K562 (cell line): ENCODE data around the gene KRTAP10-11. TPM values are rescaled to one million over a fixed set of nuclear protein-coding genes. Genes with fewer than 3 reads are reported as not detected.

Source experiments
- ATAC-seq: fragments of 200-7000 bp; cut with Tn5 transposase; 3 replicates; pipeline ENCODE4 v1.9.1; 2020; ENCODE audit warnings: moderate library complexity
- BruUV-seq: library from RNA; stranded (reverse); fragments of 400-500 nt; replicated peaks from 2 replicates; lab custom pipeline; 2021; lab: Mats Ljungman, UMichigan
- CTCF ChIA-PET: fragments of 300-600 bp; formaldehyde crosslinking; extraction: SDS; loops from one replicate; lab custom pipeline; 2021; ENCODE audit warnings: low intra/inter-chr PET ratio; lab: Yijun Ruan, JAX
- POLR2A ChIA-PET: fragments of 300-600, 350-650 bp; sonication (Branson Sonifier 250); formaldehyde crosslinking; extraction: SDS; loops from one replicate; lab custom pipeline; 2021; ENCODE audit warnings: antibody characterized with exemption, inconsistent platforms; lab: Yijun Ruan, JAX
- DNase-seq, 4 experiments: peaks; one replicate each; pipeline versions ENCODE4 v3.0.0 to v3.0.0-alpha.2; 2011 to 2018; ENCODE audit warnings: low spot score in 3 of 4, mixed read lengths in 3 of 4; ENCODE audit errors: extremely low read depth in 1 of 4
- FAIRE-seq: peaks from 2 replicates; lab custom pipeline; 2011; peaks lifted over from hg19 to GRCh38; lab: Jason Lieb, UNC
- H2AFZ ChIP-seq: 2 replicates; pipeline ENCODE4 v1.6.0; 2011; ENCODE audit warnings: low read depth, low read length, control low read depth, inconsistent platforms
- H3K27ac ChIP-seq: fragments of 200-600 bp; 3 replicates; pipeline ENCODE4 v1.8.0; 2011; ENCODE audit warnings: low read depth, mild to moderate bottlenecking, control low read depth, inconsistent platforms, low read length, moderate library complexity, mixed read lengths; ENCODE audit errors: extremely low read depth
- H3K27me3 ChIP-seq, 2 experiments: fragments of 300-600 bp in 1 of 2; 2 replicates in 1 of 2; 3 replicates in 1 of 2; pipeline versions ENCODE4 v1.6.0 to v1.8.0; 2011; ENCODE audit warnings: inconsistent platforms in 2 of 2, low read length in 2 of 2, mild to moderate bottlenecking in 1 of 2, mixed read lengths in 1 of 2, moderate library complexity in 1 of 2; ENCODE audit not compliant: control insufficient read depth in 2 of 2, insufficient read depth in 2 of 2
- H3K36me3 ChIP-seq: fragments of 300-600 bp; 3 replicates; pipeline ENCODE4 v1.8.0; 2011; ENCODE audit warnings: mild to moderate bottlenecking, low read length, inconsistent platforms; ENCODE audit not compliant: control insufficient read depth, insufficient read depth
- H3K4me1 ChIP-seq, 2 experiments: fragments of 200-600 bp in 1 of 2; replicated peaks in 1 of 2; 2 replicates in 1 of 2; 3 replicates in 1 of 2; pipeline versions ENCODE4 v1.5.1 to v1.8.0; 2011; ENCODE audit warnings: inconsistent platforms in 2 of 2, low read length in 2 of 2, mild to moderate bottlenecking in 1 of 2, mixed read lengths in 1 of 2, moderate library complexity in 1 of 2; ENCODE audit not compliant: control insufficient read depth in 2 of 2, insufficient read depth in 2 of 2
- H3K4me2 ChIP-seq: 2 replicates; pipeline ENCODE4 v1.6.1; 2011; ENCODE audit warnings: low read length, control low read depth, inconsistent platforms, mixed read lengths; ENCODE audit not compliant: insufficient read depth
- H3K4me3 ChIP-seq: fragments of 200-600 bp; sonication (generic), shearing (Covaris generic); 2 replicates; pipeline ENCODE4 v1.5.1; 2016; ENCODE audit warnings: control low read depth, inconsistent platforms
- H3K79me2 ChIP-seq: fragments of 200-600 bp; 3 replicates; pipeline ENCODE4 v1.8.0; 2011; ENCODE audit warnings: low read length, inconsistent platforms; ENCODE audit not compliant: control insufficient read depth, insufficient read depth
- H3K9ac ChIP-seq, 2 experiments: 2 replicates each; pipeline versions ENCODE4 v1.6.0 to v1.6.1; 2011; ENCODE audit warnings: low read depth in 2 of 2, low read length in 2 of 2, control low read depth in 1 of 2, inconsistent platforms in 1 of 2, mild to moderate bottlenecking in 1 of 2, mixed read lengths in 1 of 2; ENCODE audit not compliant: insufficient read depth in 1 of 2
- H3K9me1 ChIP-seq: one replicate; pipeline ENCODE4 v1.6.0; 2011; ENCODE audit warnings: inconsistent platforms, mild to moderate bottlenecking, low read length, moderate library complexity; ENCODE audit not compliant: control insufficient read depth, insufficient read depth
- H3K9me3 ChIP-seq: replicated peaks from 2 replicates; pipeline ENCODE4 v1.5.1; 2011; ENCODE audit warnings: low read depth, low read length, inconsistent platforms; ENCODE audit not compliant: control insufficient read depth, insufficient read depth
- H4K20me1 ChIP-seq: replicated peaks from 2 replicates; pipeline ENCODE4 v1.6.1; 2011; ENCODE audit warnings: low read length, inconsistent platforms, mixed read lengths; ENCODE audit not compliant: control insufficient read depth, insufficient read depth
- CBX3 ChIP-seq, 2 experiments: IDR thresholded peaks; 1 replicate in 1 of 2; 2 replicates in 1 of 2; pipeline ENCODE4 v1.6.1; 2012; ENCODE audit warnings: inconsistent platforms in 2 of 2, low read length in 2 of 2, borderline replicate concordance in 1 of 2, control low read depth in 1 of 2
- CBX5 ChIP-seq: IDR thresholded peaks from 2 replicates; pipeline ENCODE4 v1.6.1; 2014; ENCODE audit warnings: low read depth, borderline replicate concordance
- CEBPZ ChIP-seq: fragments of 150-350 bp; IDR thresholded peaks from 2 replicates; pipeline ENCODE4 v1.6.1; 2014; ENCODE audit warnings: low read depth, mild to moderate bottlenecking, low read length, borderline replicate concordance
- CSDE1 ChIP-seq, 2 experiments: fragments of 450-650 bp; IDR thresholded peaks; 2 replicates each; pipeline ENCODE4 v1.6.1; 2016; ENCODE audit warnings: mild to moderate bottlenecking in 1 of 2
- DDX20 ChIP-seq: fragments of 450-650 bp; IDR thresholded peaks from 2 replicates; pipeline ENCODE4 v1.6.1; 2016; ENCODE audit warnings: missing genetic modification characterization, low read depth, mild to moderate bottlenecking, missing compliant biosample characterization, moderate library complexity
- E2F5 ChIP-seq: sonication (generic); formaldehyde crosslinking; IDR thresholded peaks from 2 replicates; pipeline ENCODE4 v1.8.0; 2022; ENCODE audit warnings: mild to moderate bottlenecking, missing genetic modification reagents
- GABPB2 ChIP-seq: fragments of 250-450 bp; sonication (Bioruptor Pico); conservative IDR thresholded peaks from 2 replicates; pipeline ENCODE4 v1.5.1; 2021; ENCODE audit warnings: mild to moderate bottlenecking
- HNRNPL ChIP-seq: fragments of 200-400 bp; formaldehyde crosslinking; IDR thresholded peaks from 2 replicates; pipeline ENCODE4 v1.6.1; 2017; ENCODE audit warnings: low read depth, mild to moderate bottlenecking, low read length
- PPARD ChIP-seq: fragments of 250-450 bp; sonication (Bioruptor Pico); IDR thresholded peaks from 2 replicates; pipeline ENCODE4 v1.8.0; 2022; ENCODE audit warnings: inconsistent platforms, mild to moderate bottlenecking, moderate library complexity
- RBFOX2 ChIP-seq: fragments of 200-400 bp; formaldehyde crosslinking; IDR thresholded peaks from 2 replicates; pipeline ENCODE4 v1.6.1; 2017; ENCODE audit warnings: low read depth, mild to moderate bottlenecking, low read length, moderate library complexity
- SAP30 ChIP-seq: fragments of 200-600 bp; sonication (generic); IDR thresholded peaks from 2 replicates; pipeline ENCODE4 v1.6.1; 2012; ENCODE audit warnings: borderline replicate concordance, low read depth, mild to moderate bottlenecking, moderate library complexity, low read length, control low read depth, inconsistent platforms; ENCODE audit not compliant: insufficient read depth, poor library complexity, severe bottlenecking
- ZNF384 ChIP-seq: IDR thresholded peaks from 2 replicates; pipeline ENCODE4 v1.6.1; 2012; ENCODE audit warnings: low read depth, low read length, improper control_type of control experiment
- WGBS: fragments of 100-300 bp; shearing (Covaris generic); methylation state at CpG from one replicate; pipeline ENCODE4 v1.1.6; 2016; ENCODE audit warnings: low coverage, mixed read lengths; ENCODE audit not compliant: insufficient coverage; ENCODE audit errors: missing lambda C conversion rate; 5-methylcytosine and 5-hydroxymethylcytosine counted together
- in situ Hi-C: fragments of 300-500 bp; cut with MboI; formaldehyde crosslinking; loops from 4 replicates; pipeline ENCODE4 v1.15.0; 2018; ENCODE audit warnings: inconsistent platforms, mixed read lengths
- intact Hi-C: fragments of 100-400 bp; cut with micrococcal nuclease; formaldehyde crosslinking; loops from 2 replicates; pipeline ENCODE4 v1.14.2; 2022
- polyA plus RNA-seq, 8 experiments: library from polyadenylated mRNA; depleted of rRNA in 4 of 8; stranded (reverse) in 5 of 8; unstranded in 3 of 8; fragments of >200 nt; fragmentation: Nextera tagmentation in 2 of 8; fragmentation: Illumina TruSeq in 1 of 8; extraction: Ambion mirVana in 2 of 8; extraction: Trizol in 1 of 8; gene quantifications; 2 replicates each; pipeline versions ENCODE4 v1.2.1 to v1.2.3, GENCODE V29; 2011 to 2014; ENCODE audit warnings: inconsistent platforms in 1 of 8, missing spikeins in 1 of 8
- total RNA-seq, 7 experiments: library from RNA; depleted of rRNA in 6 of 7; stranded (reverse); fragments of >200 nt in 6 of 7; fragmentation: Illumina TruSeq in 2 of 7; extraction: Trizol in 2 of 7; gene quantifications; 2 replicates each; pipeline versions ENCODE4 v1.2.1 to v1.2.3, GENCODE V29; 2011 to 2021; ENCODE audit warnings: low replicate concordance in 1 of 7

Gene KRTAP10-11
- total and polyA plus RNA-seq, 9 of the 15 experiments (the other 6 are each of a cell fraction or from before 2014, with no cell fraction given), result not detected

GRCh38 chr21:44643741-44644310 lies 2.4 kb upstream of the KRTAP10-11 start:
- no peak overlapping the region for H3K4me2 ChIP-seq
- DNase-seq (no peak), FAIRE-seq (no peak)
- H4K20me1 ChIP-seq, result no peaks in the 10 kb centered on the region
- H3K4me3 ChIP-seq, result no peak overlapping the region
- intact Hi-C loops, result no loop called here
- H3K27ac ChIP-seq, result no peak overlapping the region
- H3K27me3 ChIP-seq, result peaks cover 0 to 22% of the 10 kb centered on the region in 2 experiments; a peak in 3 of 5 replicates
- peaks cover 4% of the 10 kb centered on the region for H3K9me3 ChIP-seq
- no TSS peak for BruUV-seq
- under 1% methylated on average over 14 of the region's 14 CpGs for WGBS
- no peak overlapping the region for H2AFZ ChIP-seq
- H3K9me1 ChIP-seq, result no peaks in the 10 kb centered on the region
- H3K4me1 ChIP-seq, result no peaks in the 10 kb centered on the region
- no peaks in the 10 kb centered on the region for H3K36me3 ChIP-seq
- in situ Hi-C loops, result no loop called here
- no peak for TF ChIP-seq HNRNPL
- TF ChIP-seq E2F5 (CRISPR knock-in tag), result no peak
- no peak for TF ChIP-seq CBX5
- TF ChIP-seq PPARD (CRISPR knock-in tag), result no peak
- no peak for TF ChIP-seq CSDE1 (IDR thresholded peaks at IDR 0.05)
- no peak for TF ChIP-seq RBFOX2
- no peak for TF ChIP-seq DDX20
- TF ChIP-seq CBX3 (IDR thresholded peaks at IDR 0.05; ENCODE audit: borderline replicate concordance in 1 of 2, low read length in 2 of 2), result no peak
- TF ChIP-seq CEBPZ, result no peak
- no peak for TF ChIP-seq GABPB2 (CRISPR knock-in tag)
- no peak for TF ChIP-seq ZNF384
- TF ChIP-seq SAP30, result no peak
- TF ChIP-seq, all 486 proteins: peak for 0
- H3K9ac ChIP-seq, result no peak overlapping the region
- no peak for ATAC-seq
- ChIA-PET CTCF (no interaction called here), POLR2A (no interaction called here)
- H3K79me2 ChIP-seq, result no peaks in the 10 kb centered on the region
